Measurements from ENCODE around the gene SRRM4.

GRCh38 chr12:119175081-119175480 lies 193.7 kb downstream of the SRRM4 start:
- TF ChIP-seq EP300 (IDR thresholded peaks at IDR 0.05) (no peak), CTCF (IDR thresholded peaks at IDR 0.05) (no peak), POLR2A (IDR thresholded peaks at IDR 0.05) (no peak)
